B cell (primary cell): ENCODE data around the gene TBX4.

Source experiments
- CTCF ChIP-seq: fragments of 200-600 bp; IDR thresholded peaks from one replicate; pipeline ENCODE4 v1.8.0; 2022; ENCODE audit warnings: antibody characterized with exemption, mild to moderate bottlenecking
- EZH2 ChIP-seq: IDR thresholded peaks from 2 replicates; pipeline ENCODE4 v1.6.1; 2012; ENCODE audit warnings: borderline replicate concordance, low read depth, mild to moderate bottlenecking, moderate library complexity, low read length; ENCODE audit not compliant: insufficient read depth, poor library complexity, severe bottlenecking

DNA sequence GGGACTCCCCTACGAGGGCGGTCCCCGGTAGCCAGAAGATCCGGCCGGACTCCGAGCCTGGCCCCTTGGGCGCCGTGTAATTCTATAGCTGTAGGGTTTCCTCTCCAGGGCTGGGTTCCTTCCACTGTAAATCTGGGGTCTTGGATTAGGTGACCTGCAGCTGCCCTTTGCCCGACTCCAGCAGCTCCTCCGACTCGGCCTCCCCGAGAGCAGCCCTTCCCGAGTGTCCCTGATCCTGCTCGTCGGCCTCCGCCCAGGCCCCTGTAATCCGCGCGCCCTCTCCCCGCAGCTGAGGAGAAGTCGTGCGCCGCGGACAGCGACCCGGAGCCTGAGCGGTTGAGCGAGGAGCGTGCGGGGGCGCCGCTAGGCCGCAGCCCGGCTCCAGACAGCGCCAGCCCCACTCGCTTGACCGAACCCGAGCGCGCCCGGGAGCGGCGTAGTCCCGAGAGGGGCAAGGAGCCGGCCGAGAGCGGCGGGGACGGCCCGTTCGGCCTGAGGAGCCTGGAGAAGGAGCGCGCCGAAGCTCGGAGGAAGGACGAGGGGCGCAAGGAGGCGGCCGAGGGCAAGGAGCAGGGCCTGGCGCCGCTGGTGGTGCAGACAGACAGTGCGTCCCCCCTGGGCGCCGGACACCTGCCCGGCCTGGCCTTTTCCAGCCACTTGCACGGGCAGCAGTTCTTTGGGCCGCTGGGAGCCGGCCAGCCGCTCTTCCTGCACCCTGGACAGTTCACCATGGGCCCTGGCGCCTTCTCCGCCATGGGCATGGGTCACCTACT, 47.1 kb upstream of the TBX4 start:
- TF ChIP-seq CTCF: no peak
- peak; percentile 46 for TF ChIP-seq EZH2
